DOHH2 (cell line): ENCODE data around the gene KIF26B.

ENCODE experiments used
- H3F3A ChIP-seq: fragments of 200-600 bp; sonication (generic), shearing (Covaris generic); 2 replicates; pipeline ENCODE4 v1.6.0; 2016; ENCODE audit warnings: antibody characterized with exemption, mild to moderate bottlenecking; ENCODE audit not compliant: control insufficient read depth, insufficient read depth
- H3K27ac ChIP-seq: fragments of 200-600 bp; sonication (generic); 2 replicates; pipeline ENCODE4 v1.5.1; 2014; ENCODE audit warnings: low read depth, mild to moderate bottlenecking, low read length, moderate library complexity
- H3K27me3 ChIP-seq: fragments of 200-600 bp; sonication (generic); 2 replicates; pipeline ENCODE4 v1.6.1; 2014; ENCODE audit warnings: mild to moderate bottlenecking, low read length, mixed read lengths; ENCODE audit not compliant: control insufficient read depth
- H3K36me3 ChIP-seq: fragments of 200-600 bp; sonication (generic); 2 replicates; pipeline ENCODE4 v1.6.1; 2014; ENCODE audit warnings: mild to moderate bottlenecking, low read length, moderate library complexity, mixed read lengths; ENCODE audit not compliant: control insufficient read depth
- H3K4me1 ChIP-seq: fragments of 200-600 bp; sonication (generic); 2 replicates; pipeline ENCODE4 v1.6.1; 2014; ENCODE audit warnings: mild to moderate bottlenecking, low read length, mixed read lengths; ENCODE audit not compliant: control insufficient read depth
- H3K4me2 ChIP-seq: fragments of 200-600 bp; sonication (generic); 2 replicates; pipeline ENCODE4 v1.6.0; 2014; ENCODE audit warnings: mild to moderate bottlenecking, low read length, moderate library complexity
- H3K4me3 ChIP-seq: fragments of 200-600 bp; sonication (generic); 2 replicates; pipeline ENCODE4 v1.5.1; 2014; ENCODE audit warnings: mild to moderate bottlenecking, low read length, mixed read lengths
- H3K79me2 ChIP-seq: fragments of 200-600 bp; sonication (generic); 2 replicates; pipeline ENCODE4 v1.6.1; 2014; ENCODE audit warnings: mild to moderate bottlenecking, low read length, mixed read lengths; ENCODE audit not compliant: control insufficient read depth
- H3K9me2 ChIP-seq: fragments of 200-600 bp; sonication (generic); replicated peaks from 2 replicates; pipeline ENCODE4 v1.6.1; 2014; ENCODE audit warnings: mild to moderate bottlenecking, low read length, mixed read lengths; ENCODE audit not compliant: control insufficient read depth
- H3K9me3 ChIP-seq: fragments of 200-600 bp; sonication (generic); 2 replicates; pipeline ENCODE4 v1.6.1; 2014; ENCODE audit warnings: antibody characterized with exemption, low read length, mixed read lengths; ENCODE audit not compliant: control insufficient read depth, insufficient read depth
- H4K20me1 ChIP-seq: fragments of 200-600 bp; sonication (generic); 2 replicates; pipeline ENCODE4 v1.6.0; 2014; ENCODE audit warnings: low read depth, mild to moderate bottlenecking, antibody characterized with exemption, low read length, moderate library complexity; ENCODE audit not compliant: control insufficient read depth, insufficient read depth
- CTCF ChIP-seq: fragments of 200-600 bp; sonication (generic); IDR thresholded peaks from one replicate; pipeline ENCODE4 v1.5.1; 2014; ENCODE audit warnings: antibody characterized with exemption, mild to moderate bottlenecking, low read depth, low read length; ENCODE audit not compliant: poor library complexity, severe bottlenecking
- EZH2phosphoT487 ChIP-seq: fragments of 200-600 bp; sonication (generic); IDR thresholded peaks from 2 replicates; pipeline ENCODE4 v1.6.1; 2017; ENCODE audit warnings: borderline replicate concordance, mild to moderate bottlenecking, antibody characterized with exemption, low read length, moderate library complexity, mixed read lengths

KIF26B gene

DNA sequence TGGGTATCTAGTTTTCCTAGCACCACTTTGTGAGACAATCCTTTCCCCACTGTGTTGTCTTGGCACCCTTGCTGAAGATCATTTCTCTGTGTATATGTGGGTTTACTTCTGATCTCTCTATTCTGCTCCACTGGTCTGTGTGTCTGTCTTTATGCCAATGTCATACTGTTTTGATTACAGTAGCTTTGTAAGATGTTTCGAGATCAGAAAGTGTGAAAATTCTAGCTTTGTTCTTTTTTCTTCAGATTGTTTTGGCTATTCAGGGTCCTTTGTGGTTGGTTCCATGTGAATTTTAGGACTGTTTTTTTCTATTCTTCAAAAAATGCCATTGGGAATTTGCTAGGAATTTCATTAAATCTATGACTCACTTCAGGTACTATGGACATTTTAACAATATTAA lies 116.2 kb downstream of the KIF26B start:
- Histone ChIP-seq H3K4me1 (no peaks in the 10 kb centered on the region), H3K9me2 (no peaks in the 10 kb centered on the region), H3K4me2 (no peak overlapping the region), H3K27ac (no peak overlapping the region), H4K20me1 (no peaks in the 10 kb centered on the region), H3K27me3 (peaks cover 3% of the 10 kb centered on the region), H3K9me3 (peaks cover 6% of the 10 kb centered on the region), H3K79me2 (no peaks in the 10 kb centered on the region), H3K4me3 (no peak overlapping the region), H3F3A (no peaks in the 10 kb centered on the region), H3K36me3 (no peaks in the 10 kb centered on the region)
- TF ChIP-seq CTCF: no peak
- TF ChIP-seq EZH2phosphoT487: no peak

DNA sequence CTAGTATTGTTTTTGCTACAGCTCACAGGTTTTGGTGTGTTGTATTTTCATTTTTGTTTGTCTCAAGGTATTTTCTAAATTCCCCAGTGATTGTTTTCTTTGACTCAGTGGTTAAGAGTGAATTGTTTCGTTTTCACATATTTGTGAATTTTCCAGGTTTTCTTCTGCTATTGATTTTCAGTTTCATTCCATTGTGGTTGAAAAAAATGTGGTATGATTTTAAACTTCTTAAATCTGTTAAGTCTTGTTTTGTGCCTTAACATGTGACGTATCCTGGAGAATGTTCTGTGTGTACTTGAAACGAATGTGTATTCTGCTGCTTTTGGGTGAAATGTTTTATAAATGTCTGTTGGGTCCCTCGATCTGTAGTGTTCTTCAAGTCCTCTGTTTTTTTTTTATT lies 117.9 kb downstream of the KIF26B start:
- TF ChIP-seq CTCF (no peak), EZH2phosphoT487 (no peak)
- Histone ChIP-seq H3K79me2 (no peaks in the 10 kb centered on the region), H3K9me2 (no peaks in the 10 kb centered on the region), H4K20me1 (no peaks in the 10 kb centered on the region), H3F3A (no peaks in the 10 kb centered on the region), H3K36me3 (no peaks in the 10 kb centered on the region), H3K27ac (no peak overlapping the region), H3K27me3 (peaks cover 9% of the 10 kb centered on the region), H3K9me3 (peaks cover 6% of the 10 kb centered on the region), H3K4me2 (no peak overlapping the region), H3K4me1 (no peaks in the 10 kb centered on the region), H3K4me3 (no peak overlapping the region)

DNA sequence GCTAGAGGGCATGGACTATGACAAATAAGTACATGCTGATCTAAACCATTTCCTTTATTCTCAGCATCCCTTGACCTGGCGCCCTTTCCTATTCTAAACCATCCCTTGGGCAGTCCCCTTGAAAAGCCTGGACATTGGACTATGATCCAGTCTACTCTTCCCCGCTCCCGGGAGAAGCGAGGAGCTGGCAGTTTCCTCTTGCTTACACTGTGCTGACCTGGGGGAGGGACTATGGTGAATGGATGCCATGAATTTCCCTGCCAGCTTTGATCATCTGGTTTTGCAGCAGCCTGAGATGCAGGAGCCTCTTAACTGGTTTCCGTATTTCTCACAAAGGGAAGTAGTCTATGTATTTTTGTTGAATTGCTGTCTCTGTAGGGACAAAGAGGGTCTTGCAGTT lies 121.7 kb downstream of the KIF26B start:
- no peaks in the 10 kb centered on the region for H3K36me3 ChIP-seq
- H4K20me1 ChIP-seq: no peaks in the 10 kb centered on the region
- no peaks in the 10 kb centered on the region for H3F3A ChIP-seq
- no peak overlapping the region for H3K4me2 ChIP-seq
- TF ChIP-seq CTCF (no peak), EZH2phosphoT487 (no peak)
- peaks cover 9% of the 10 kb centered on the region for H3K27me3 ChIP-seq
- H3K4me3 ChIP-seq: no peak overlapping the region
- no peaks in the 10 kb centered on the region for H3K4me1 ChIP-seq
- H3K79me2 ChIP-seq: no peaks in the 10 kb centered on the region
- no peak overlapping the region for H3K27ac ChIP-seq
- no peaks in the 10 kb centered on the region for H3K9me3 ChIP-seq
- no peaks in the 10 kb centered on the region for H3K9me2 ChIP-seq

- H4K20me1 ChIP-seq: no peaks in the 10 kb centered on the region
- H3K4me1 ChIP-seq: no peaks in the 10 kb centered on the region
- no peak overlapping the region for H3K4me3 ChIP-seq
- no peak overlapping the region for H3K4me2 ChIP-seq
- peaks cover 9% of the 10 kb centered on the region for H3K27me3 ChIP-seq
- no peaks in the 10 kb centered on the region for H3K36me3 ChIP-seq
- no peak overlapping the region for H3K27ac ChIP-seq
- TF ChIP-seq EZH2phosphoT487 (no peak), CTCF (peak; percentile 52)
- H3K9me2 ChIP-seq: no peaks in the 10 kb centered on the region
- H3F3A ChIP-seq: no peaks in the 10 kb centered on the region
- no peaks in the 10 kb centered on the region for H3K79me2 ChIP-seq
- no peaks in the 10 kb centered on the region for H3K9me3 ChIP-seq
These were observed 122.5 kb downstream of the KIF26B start for GRCh38 chr1:245277276-245277675.
